ENCODE measurements around the gene SESTD1.
"Not testable (repeated sequence)": the region's sequence is repeated elsewhere in the genome, so short reads cannot be mapped to it uniquely, and the experiment has no call there.

Gene SESTD1

GRCh38 chr2:179107737-179108136 is 156.9 kb downstream of the SESTD1 start:
- no peak for DNase-seq (ENCODE audit: low read depth in 2 of 2)

- no peak for DNase-seq (ENCODE audit: low read depth in 2 of 2)
Observed at GRCh38 chr2:179106676-179107428, 157.8 kb downstream of the SESTD1 start.

- DNase-seq (ENCODE audit: low read depth in 2 of 2) = no peak
Observed at GRCh38 chr2:179106342-179106675, 158.3 kb downstream of the SESTD1 start.

- no peak for DNase-seq (ENCODE audit: low read depth in 2 of 2)
Observed at GRCh38 chr2:179104736-179105135, 159.9 kb downstream of the SESTD1 start.

GRCh38 chr2:179098080-179098689 is 166.4 kb downstream of the SESTD1 start:
- DNase-seq (ENCODE audit: low read depth in 2 of 2) = no peak

- no peak for DNase-seq (ENCODE audit: low read depth in 2 of 2)
Observed at GRCh38 chr2:179097131-179097530, 167.5 kb downstream of the SESTD1 start.

GRCh38 chr2:179096090-179096489 is 168.5 kb downstream of the SESTD1 start:
- DNase-seq (ENCODE audit: low read depth in 2 of 2) = no peak

GRCh38 chr2:179092912-179093311 is 171.7 kb downstream of the SESTD1 start:
- not testable (repeated sequence) for DNase-seq (ENCODE audit: low read depth in 2 of 2)

GRCh38 chr2:179082697-179083096 is 181.9 kb downstream of the SESTD1 start:
- no peak for DNase-seq (ENCODE audit: low read depth in 2 of 2)

- DNase-seq (ENCODE audit: low read depth in 2 of 2) = no peak
Observed at GRCh38 chr2:179081954-179082353, 182.7 kb downstream of the SESTD1 start.

- no peak for DNase-seq (ENCODE audit: low read depth in 2 of 2)
Observed at GRCh38 chr2:179072527-179072926, 192.1 kb downstream of the SESTD1 start.

- no peak for DNase-seq (ENCODE audit: low read depth in 2 of 2)
Observed at GRCh38 chr2:179071810-179072355, 192.7 kb downstream of the SESTD1 start.

- DNase-seq (ENCODE audit: low read depth in 2 of 2) = no peak
Observed at GRCh38 chr2:179070895-179071294, 193.7 kb downstream of the SESTD1 start.

- DNase-seq (ENCODE audit: low read depth in 2 of 2) = no peak
Observed at GRCh38 chr2:179069685-179070084, 194.9 kb downstream of the SESTD1 start.

GRCh38 chr2:179068991-179069643 is 195.5 kb downstream of the SESTD1 start:
- DNase-seq (ENCODE audit: low read depth in 2 of 2) = no peak

GRCh38 chr2:179059026-179059700 is 205.5 kb downstream of the SESTD1 start:
- DNase-seq (ENCODE audit: low read depth in 2 of 2) = no peak

- no peak for DNase-seq (ENCODE audit: low read depth in 2 of 2)
Observed at GRCh38 chr2:179057737-179058136, 206.9 kb downstream of the SESTD1 start.

GRCh38 chr2:179053568-179053967 is 211.1 kb downstream of the SESTD1 start:
- DNase-seq (ENCODE audit: low read depth in 2 of 2) = not testable (repeated sequence)
